H1 (cell line): ENCODE results near the gene TAS2R5. TPM values are rescaled to one million over a fixed set of nuclear protein-coding genes. Genes with fewer than 3 reads are reported as not detected.
A peak's percentile ranks its signal among the peaks of the same experiment; 100 is the strongest.

Experiments
- CTCF ChIA-PET: fragments of 300-600 bp; sonication (Branson Sonifier 250); formaldehyde crosslinking; loops from one replicate; lab custom pipeline; 2021; ENCODE audit not compliant: partially characterized antibody; lab: Charles Lee
- POLR2A ChIA-PET: fragments of 300-600 bp; sonication (Branson Sonifier 250); formaldehyde crosslinking; loops from one replicate; lab custom pipeline; 2021; ENCODE audit warnings: inconsistent platforms; ENCODE audit not compliant: partially characterized antibody; lab: Charles Lee
- DNase-seq, 2 experiments: peaks; one replicate each; pipeline versions ENCODE4 v3.0.0 to v3.0.0-alpha.2; 2010 to 2022; ENCODE audit warnings: low spot score in 2 of 2, low read depth in 1 of 2, mixed read lengths in 1 of 2
- FAIRE-seq: peaks from 2 replicates; lab custom pipeline; 2011; peaks lifted over from hg19 to GRCh38; lab: Jason Lieb, UNC
- H2AFZ ChIP-seq: 2 replicates; pipeline ENCODE4 v1.8.1; 2012; ENCODE audit warnings: low read length, inconsistent platforms
- H2AK5ac ChIP-seq: 2 replicates; pipeline ENCODE4 v1.6.1; 2013; ENCODE audit warnings: low read depth, low read length
- H2BK120ac ChIP-seq: replicated peaks from 2 replicates; pipeline ENCODE3; 2013; ENCODE audit warnings: low read depth, low read length, inconsistent platforms
- H2BK12ac ChIP-seq: 2 replicates; pipeline ENCODE4 v1.6.1; 2013; ENCODE audit warnings: low read depth, low read length
- H2BK15ac ChIP-seq: 2 replicates; pipeline ENCODE4 v1.6.1; 2013; ENCODE audit warnings: low read length
- H2BK20ac ChIP-seq: 2 replicates; pipeline ENCODE4 v1.6.1; 2013; ENCODE audit warnings: low read length
- H2BK5ac ChIP-seq: 2 replicates; pipeline ENCODE4 v1.6.1; 2013; ENCODE audit warnings: low read depth, low read length
- H3K14ac ChIP-seq: 2 replicates; pipeline ENCODE4 v1.6.1; 2013; ENCODE audit warnings: inconsistent platforms; ENCODE audit not compliant: insufficient read length
- H3K18ac ChIP-seq: 2 replicates; pipeline ENCODE4 v1.6.1; 2013; ENCODE audit warnings: low read length; ENCODE audit errors: extremely low read depth
- H3K23ac ChIP-seq: 2 replicates; pipeline ENCODE4 v1.6.1; 2013; ENCODE audit warnings: inconsistent platforms; ENCODE audit not compliant: insufficient read length
- H3K23me2 ChIP-seq: 2 replicates; pipeline ENCODE4 v1.6.1; 2013; ENCODE audit warnings: low read depth, low read length
- H3K27ac ChIP-seq: 2 replicates; pipeline ENCODE4 v1.6.1; 2011; ENCODE audit warnings: low read depth, low read length, inconsistent platforms
- H3K27me3 ChIP-seq, 4 experiments: replicated peaks in 1 of 4; 1 replicate in 1 of 4; 2 replicates in 3 of 4; pipeline versions ENCODE4 v1.6.1 to v1.8.1; 2011 to 2013; ENCODE audit warnings: low read length in 3 of 4, mild to moderate bottlenecking in 3 of 4, inconsistent platforms in 2 of 4, mixed read lengths in 2 of 4, moderate library complexity in 1 of 4; ENCODE audit not compliant: control insufficient read depth in 3 of 4, insufficient read depth in 3 of 4; ENCODE audit errors: extremely low read depth in 1 of 4
- H3K36me3 ChIP-seq, 4 experiments: 2 replicates each; pipeline versions ENCODE4 v1.6.1 to v1.8.1; 2011 to 2013; ENCODE audit warnings: mild to moderate bottlenecking in 4 of 4, low read length in 3 of 4, moderate library complexity in 2 of 4, control low read depth in 1 of 4, inconsistent platforms in 1 of 4; ENCODE audit not compliant: insufficient read depth in 4 of 4, control insufficient read depth in 2 of 4
- H3K4ac ChIP-seq: replicated peaks from 2 replicates; pipeline ENCODE3; 2013; ENCODE audit warnings: low read length, low read depth, mixed read lengths, inconsistent platforms; ENCODE audit not compliant: insufficient read length
- H3K4me1 ChIP-seq, 4 experiments: replicated peaks in 1 of 4; 1 replicate in 1 of 4; 2 replicates in 3 of 4; pipeline versions ENCODE4 v1.6.1 to v1.8.1; 2011 to 2013; ENCODE audit warnings: low read length in 3 of 4, inconsistent platforms in 2 of 4, mixed read lengths in 1 of 4; ENCODE audit not compliant: insufficient read depth in 4 of 4, control insufficient read depth in 3 of 4
- H3K4me2 ChIP-seq, 2 experiments: 2 replicates each; pipeline versions ENCODE4 v1.6.1 to v1.8.1; 2011 to 2013; ENCODE audit warnings: low read depth in 2 of 2, low read length in 2 of 2, control low read depth in 1 of 2, inconsistent platforms in 1 of 2, mild to moderate bottlenecking in 1 of 2; ENCODE audit not compliant: insufficient read depth in 1 of 2
- H3K4me3 ChIP-seq, 4 experiments: fragments of 200-600, 300-600 bp in 1 of 4; sonication (generic), shearing (Covaris generic), sonication (Bioruptor Twin) in 1 of 4; 2 replicates each; pipeline versions ENCODE4 v1.5.1 to v1.8.1; 2011 to 2016; ENCODE audit warnings: low read length in 4 of 4, low read depth in 3 of 4, control low read depth in 2 of 4, inconsistent platforms in 2 of 4, mild to moderate bottlenecking in 2 of 4, mixed read lengths in 1 of 4, moderate library complexity in 1 of 4; ENCODE audit not compliant: insufficient read depth in 2 of 4; ENCODE audit errors: extremely low read depth in 1 of 4
- H3K56ac ChIP-seq: replicated peaks from 2 replicates; pipeline ENCODE3; 2013; ENCODE audit warnings: low read depth, mild to moderate bottlenecking, mixed read lengths, low read length, inconsistent platforms; ENCODE audit not compliant: insufficient read length
- H3K79me1 ChIP-seq: 2 replicates; pipeline ENCODE4 v1.6.1; 2013; ENCODE audit warnings: low read depth, low read length, control low read depth
- H3K79me2 ChIP-seq, 2 experiments: 2 replicates each; pipeline versions ENCODE4 v1.6.1 to v1.8.1; 2012 to 2013; ENCODE audit warnings: low read length in 2 of 2, mild to moderate bottlenecking in 2 of 2, inconsistent platforms in 1 of 2; ENCODE audit not compliant: insufficient read depth in 2 of 2, control insufficient read depth in 1 of 2
- H3K9ac ChIP-seq, 4 experiments: replicated peaks in 1 of 4; 1 replicate in 1 of 4; 2 replicates in 3 of 4; pipeline versions ENCODE4 v1.6.1 to v1.8.1; 2011 to 2013; ENCODE audit warnings: low read depth in 3 of 4, low read length in 3 of 4, control low read depth in 2 of 4, mild to moderate bottlenecking in 2 of 4, moderate library complexity in 2 of 4, inconsistent platforms in 1 of 4; ENCODE audit errors: extremely low read depth in 1 of 4
- H3K9me3 ChIP-seq, 2 experiments: 2 replicates each; pipeline versions ENCODE4 v1.6.1 to v1.8.1; 2012 to 2013; ENCODE audit warnings: mild to moderate bottlenecking in 2 of 2, moderate library complexity in 2 of 2, control low read depth in 1 of 2, inconsistent platforms in 1 of 2, low read depth in 1 of 2, low read length in 1 of 2, mixed read lengths in 1 of 2; ENCODE audit not compliant: insufficient read depth in 2 of 2
- H4K20me1 ChIP-seq, 2 experiments: replicated peaks in 1 of 2; 2 replicates each; pipeline versions ENCODE3 to v1.8.1; 2011 to 2013; ENCODE audit warnings: inconsistent platforms in 2 of 2, low read length in 2 of 2, mild to moderate bottlenecking in 1 of 2; ENCODE audit not compliant: insufficient read depth in 2 of 2, control insufficient read depth in 1 of 2
- H4K5ac ChIP-seq: 2 replicates; pipeline ENCODE4 v1.6.1; 2013; ENCODE audit warnings: low read length, low read depth, mixed read lengths, inconsistent platforms; ENCODE audit not compliant: insufficient read length
- H4K8ac ChIP-seq: 2 replicates; pipeline ENCODE4 v1.8.0; 2013; ENCODE audit warnings: mild to moderate bottlenecking, moderate library complexity, low read length, inconsistent platforms; ENCODE audit not compliant: insufficient read depth; ENCODE audit errors: extremely low read depth
- H4K91ac ChIP-seq: replicated peaks from 2 replicates; pipeline ENCODE3; 2013; ENCODE audit warnings: low read length, mixed read lengths, inconsistent platforms; ENCODE audit not compliant: insufficient read length
- ATF3 ChIP-seq: IDR thresholded peaks from 2 replicates; pipeline ENCODE4 v1.6.1; 2011; ENCODE audit warnings: low read depth, mild to moderate bottlenecking, low read length; ENCODE audit not compliant: insufficient read depth
- CBX8 ChIP-seq: fragments of 300-800, 300-1000 bp; sonication (generic); IDR thresholded peaks from 2 replicates; pipeline ENCODE4 v1.7.1; 2016; ENCODE audit warnings: low read depth, low read length, borderline replicate concordance
- CREB1 ChIP-seq: IDR thresholded peaks from 2 replicates; pipeline ENCODE4 v1.6.1; 2012; ENCODE audit warnings: inconsistent platforms
- EGR1 ChIP-seq: IDR thresholded peaks from 2 replicates; pipeline ENCODE4 v1.6.1; 2011; ENCODE audit warnings: low read depth, low read length, borderline replicate concordance
- FOSL1 ChIP-seq: IDR thresholded peaks from 2 replicates; pipeline ENCODE4 v1.6.1; 2011; ENCODE audit warnings: mild to moderate bottlenecking, low read depth, low read length, moderate library complexity; ENCODE audit not compliant: insufficient read depth
- KDM5A ChIP-seq: fragments of 200-600 bp; IDR thresholded peaks from 2 replicates; pipeline ENCODE4 v1.7.1; 2012; ENCODE audit warnings: mild to moderate bottlenecking, low read length, inconsistent platforms, mixed read lengths
- RAD21 ChIP-seq, 2 experiments: IDR thresholded peaks in 1 of 2; conservative IDR thresholded peaks in 1 of 2; 2 replicates each; pipeline ENCODE4 v1.6.1; 2011; ENCODE audit warnings: low read depth in 2 of 2, low read length in 2 of 2, improper control_type of control experiment in 1 of 2, inconsistent platforms in 1 of 2, mild to moderate bottlenecking in 1 of 2, moderate library complexity in 1 of 2
- SP2 ChIP-seq: IDR thresholded peaks from 2 replicates; pipeline ENCODE4 v1.6.1; 2012; ENCODE audit warnings: mild to moderate bottlenecking, low read length, inconsistent platforms
- SUZ12 ChIP-seq: fragments of 200-600 bp; sonication (generic); IDR thresholded peaks from 2 replicates; pipeline ENCODE4 v1.6.1; 2012; ENCODE audit warnings: mild to moderate bottlenecking, inconsistent platforms, low read length, moderate library complexity, mixed read lengths
- WGBS, 2 experiments: shearing (Covaris generic) in 1 of 2; methylation state at CpG; one replicate each; pipeline versions ENCODE4 v1.1.6 to v1.1.7; 2013 to 2015; ENCODE audit warnings: low lambda C conversion rate in 2 of 2, mixed read lengths in 2 of 2, inconsistent platforms in 1 of 2, low coverage in 1 of 2, missing lambda C conversion rate in 1 of 2; ENCODE audit not compliant: insufficient replicate concordance in 2 of 2, insufficient coverage in 1 of 2, insufficient read length in 1 of 2; ENCODE audit errors: extremely low coverage in 1 of 2, missing lambda C conversion rate in 1 of 2; 5-methylcytosine and 5-hydroxymethylcytosine counted together
- polyA plus RNA-seq, 7 experiments: library from polyadenylated mRNA; depleted of rRNA in 3 of 7; stranded (reverse) in 5 of 7; unstranded in 2 of 7; fragments of >200 nt in 5 of 7; fragments of 200-250 nt in 2 of 7; gene quantifications; 1 replicate in 5 of 7; 2 replicates in 1 of 7; 4 replicates in 1 of 7; pipeline versions ENCODE4 v1.2.1 to v1.2.3, GENCODE V29; 2011 to 2013; ENCODE audit warnings: missing spikeins in 2 of 7, mixed read lengths in 2 of 7
- total RNA-seq: library from RNA; stranded (reverse); fragmentation: NEBNext Ultra II Directional; extraction: Animal tissue kit (Norgen Biotek cat#: 25700); gene quantifications from 2 replicates; pipeline ENCODE4 v1.2.1, GENCODE V29; 2021

TAS2R5 gene
- total and polyA plus RNA-seq, 2 of the 8 experiments (the other 6 are each of a cell fraction or from before 2014, with no cell fraction given), result 1.5 to 6.2 TPM

- no peak overlapping the region for H4K5ac ChIP-seq
- no peak overlapping the region for H3K56ac ChIP-seq
- H3K4ac ChIP-seq, result no peak overlapping the region
- no peak overlapping the region for H3K18ac ChIP-seq
- FAIRE-seq (peak; percentile 45), DNase-seq (no peak)
- H2BK120ac ChIP-seq, result no peak overlapping the region
- POLR2A ChIA-PET, result interaction anchor here (0.7 to 1.3 kb wide), 4 partner anchors 18 to 48 kb away, joined by 3 to 4 read pairs (median 3); partner anchors contain the start of gene SSBP1
- no peak overlapping the region for H3K4me3 ChIP-seq
- H3K14ac ChIP-seq, result no peak overlapping the region
- no peak overlapping the region for H4K91ac ChIP-seq
- no peaks in the 10 kb centered on the region for H3K23me2 ChIP-seq
- no peak overlapping the region for H3K27ac ChIP-seq
- peaks cover 0 to 18% (median 6%) of the 10 kb centered on the region in 4 experiments; a peak in 3 of 8 replicates for H3K36me3 ChIP-seq
- no peak overlapping the region for H3K9ac ChIP-seq
- no peaks in the 10 kb centered on the region for H3K79me2 ChIP-seq
- H3K4me1 ChIP-seq, result no peaks in the 10 kb centered on the region
- CTCF ChIA-PET, result interaction anchor here (0.6 to 3.8 kb wide), 34 partner anchors 9 to 517 kb away, joined by 3 to 30 read pairs (median 4); partner anchors contain the start of gene TAS2R4
- H2BK15ac ChIP-seq, result no peak overlapping the region
- H3K9me3 ChIP-seq, result no peaks in the 10 kb centered on the region
- H3K23ac ChIP-seq, result no peak overlapping the region
- H3K4me2 ChIP-seq, result no peak overlapping the region
- no peaks in the 10 kb centered on the region for H3K79me1 ChIP-seq
- no peak overlapping the region for H2AK5ac ChIP-seq
- H4K20me1 ChIP-seq, result peaks cover 2% of the 10 kb centered on the region in 2 experiments
- WGBS, 2 experiments, result 78 to 100% methylated on average over 1 to 13 of the region's 13 CpGs
- H4K8ac ChIP-seq, result no peak overlapping the region
- no peak overlapping the region for H2BK20ac ChIP-seq
- no peaks in the 10 kb centered on the region for H3K27me3 ChIP-seq
- H2BK5ac ChIP-seq, result no peak overlapping the region
- no peak overlapping the region for H2BK12ac ChIP-seq
- H2AFZ ChIP-seq, result no peak overlapping the region
- TF ChIP-seq KDM5A (no peak), SP2 (no peak), RAD21 (IDR thresholded peaks at IDR 0.05 in 1 of 2, conservative IDR thresholded peaks at IDR 0.05 in 1 of 2; ENCODE audit: low read depth in 2 of 2, low read length in 2 of 2) (peak; percentile 64 to 70), CREB1 (no peak), ATF3 (no peak), CBX8 (no peak), EGR1 (no peak), SUZ12 (no peak), FOSL1 (no peak)
Measured at GRCh38 chr7:141785706-141786552, 4.1 kb upstream of the TAS2R5 start.
